Esophagus muscularis mucosa (tissue), 4 donors: ENCODE measurements around the gene RNH1. TPM values are rescaled to one million over a fixed set of nuclear protein-coding genes. Genes with fewer than 3 reads are reported as not detected.

Experiments
- DNase-seq: peaks from one replicate; pipeline ENCODE4 v3.0.0-alpha.2; 2017; ENCODE audit errors: extremely low spot score
- H3K27ac ChIP-seq, 4 donors: fragments of 200-600 bp; sonication (generic); replicated peaks in 1 of 4; 1 replicate in 3 of 4; 2 replicates in 1 of 4; pipeline ENCODE4 v1.5.1; 2016 to 2019; ENCODE audit warnings: mild to moderate bottlenecking in 1 of 4
- H3K27me3 ChIP-seq, 4 donors: fragments of 200-600 bp; sonication (generic); one replicate each; pipeline versions ENCODE4 v1.5.1 to v1.6.0; 2016 to 2019
- H3K36me3 ChIP-seq, 4 donors: fragments of 200-600 bp; sonication (generic); one replicate each; pipeline ENCODE4 v1.5.1; 2016 to 2019
- H3K4me1 ChIP-seq, 4 donors: fragments of 200-600 bp; sonication (generic); one replicate each; pipeline ENCODE4 v1.5.1; 2016 to 2019
- H3K4me3 ChIP-seq, 4 donors: fragments of 200-600 bp; sonication (generic); 1 replicate in 2 of 4; 2 replicates in 2 of 4; pipeline ENCODE4 v1.5.1; 2016 to 2019; ENCODE audit warnings: mild to moderate bottlenecking in 4 of 4, moderate library complexity in 1 of 4
- H3K9me3 ChIP-seq, 4 donors: fragments of 200-600 bp; sonication (generic); 1 replicate in 3 of 4; 2 replicates in 1 of 4; pipeline ENCODE4 v1.5.1; 2016 to 2019
- EP300 ChIP-seq: sonication (generic); formaldehyde crosslinking; IDR thresholded peaks from one replicate; pipeline ENCODE4 v1.6.1; 2017; ENCODE audit warnings: antibody characterized with exemption
- POLR2A ChIP-seq: fragments of 450-650 bp; IDR thresholded peaks from one replicate; pipeline ENCODE4 v1.6.1; 2017; ENCODE audit warnings: antibody characterized with exemption, moderate library complexity, mild to moderate bottlenecking, low read depth
- POLR2AphosphoS5 ChIP-seq, 2 donors: sonication (generic); formaldehyde crosslinking; IDR thresholded peaks; one replicate each; pipeline ENCODE4 v1.6.1; 2017; ENCODE audit warnings: antibody characterized with exemption in 2 of 2
- WGBS: methylation state at CpG from one replicate; pipeline ENCODE4 v1.1.5; 2018; 5-methylcytosine and 5-hydroxymethylcytosine counted together
- intact Hi-C: fragments of 100-400 bp; cut with DNase I; formaldehyde crosslinking; loops from one replicate; pipeline ENCODE4 v1.15.1; 2023
- total RNA-seq, 4 donors: library from RNA; depleted of rRNA; stranded (reverse); fragments of >200 nt; gene quantifications; one replicate each; pipeline versions ENCODE4 v1.1.0 to v1.2.1, GENCODE V29; 2016
- TF ChIP-seq, protein P1 (sequence below), 3 experiments: fragments of 200-600 bp in 2 of 3; fragments of 450-650 bp in 1 of 3; sonication (generic) in 2 of 3; IDR thresholded peaks; one replicate each; pipeline ENCODE4 v1.5.1; 2017 to 2019; ENCODE audit warnings: antibody characterized with exemption in 3 of 3, mild to moderate bottlenecking in 2 of 3, moderate library complexity in 1 of 3

RNH1 gene
- total RNA-seq, 4 donors from 2014 or later, result 280 to 367 (median 334) TPM

GRCh38 chr11:541433-541885, 34.4 kb upstream of the RNH1 start:
- no peak for DNase-seq
- intact Hi-C loops, result no loop called here
- WGBS, result 93% methylated on average over 11 of the region's 20 CpGs
- TF ChIP-seq EP300 (no peak), POLR2A (no peak), POLR2AphosphoS5 (IDR thresholded peaks at IDR 0.05) (no peak)
- TF ChIP-seq, protein P1, sequence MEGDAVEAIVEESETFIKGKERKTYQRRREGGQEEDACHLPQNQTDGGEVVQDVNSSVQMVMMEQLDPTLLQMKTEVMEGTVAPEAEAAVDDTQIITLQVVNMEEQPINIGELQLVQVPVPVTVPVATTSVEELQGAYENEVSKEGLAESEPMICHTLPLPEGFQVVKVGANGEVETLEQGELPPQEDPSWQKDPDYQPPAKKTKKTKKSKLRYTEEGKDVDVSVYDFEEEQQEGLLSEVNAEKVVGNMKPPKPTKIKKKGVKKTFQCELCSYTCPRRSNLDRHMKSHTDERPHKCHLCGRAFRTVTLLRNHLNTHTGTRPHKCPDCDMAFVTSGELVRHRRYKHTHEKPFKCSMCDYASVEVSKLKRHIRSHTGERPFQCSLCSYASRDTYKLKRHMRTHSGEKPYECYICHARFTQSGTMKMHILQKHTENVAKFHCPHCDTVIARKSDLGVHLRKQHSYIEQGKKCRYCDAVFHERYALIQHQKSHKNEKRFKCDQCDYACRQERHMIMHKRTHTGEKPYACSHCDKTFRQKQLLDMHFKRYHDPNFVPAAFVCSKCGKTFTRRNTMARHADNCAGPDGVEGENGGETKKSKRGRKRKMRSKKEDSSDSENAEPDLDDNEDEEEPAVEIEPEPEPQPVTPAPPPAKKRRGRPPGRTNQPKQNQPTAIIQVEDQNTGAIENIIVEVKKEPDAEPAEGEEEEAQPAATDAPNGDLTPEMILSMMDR (IDR thresholded peaks at IDR 0.05), result no peak
- Histone ChIP-seq H3K27me3 (peaks cover 0 to 50% (median 9%) of the 10 kb centered on the region in 4 donors), H3K36me3 (no peaks in the 10 kb centered on the region), H3K4me1 (peaks cover 9 to 16% (median 14%) of the 10 kb centered on the region in 4 donors), H3K4me3 (no peak overlapping the region), H3K27ac (no peak overlapping the region), H3K9me3 (no peaks in the 10 kb centered on the region)

GRCh38 chr11:540583-541432, 33.8 kb upstream of the RNH1 start:
- Histone ChIP-seq H3K36me3 (no peaks in the 10 kb centered on the region), H3K27me3 (peaks cover 0 to 50% (median 9%) of the 10 kb centered on the region in 4 donors), H3K4me3 (no peak overlapping the region), H3K4me1 (peaks cover 15 to 23% (median 20%) of the 10 kb centered on the region in 4 donors), H3K9me3 (no peaks in the 10 kb centered on the region), H3K27ac (no peak overlapping the region)
- no peak for DNase-seq
- WGBS, result 85% methylated on average over 9 of the region's 23 CpGs
- intact Hi-C loops, result no loop called here
- TF ChIP-seq POLR2A (no peak), POLR2AphosphoS5 (IDR thresholded peaks at IDR 0.05) (no peak), EP300 (no peak)
- TF ChIP-seq, protein P1 (IDR thresholded peaks at IDR 0.05), result no peak

- H3K27ac ChIP-seq, result no peak overlapping the region
- H3K4me1 ChIP-seq, result peaks cover 15 to 24% (median 21%) of the 10 kb centered on the region in 4 donors
- DNase-seq, result no peak
- H3K36me3 ChIP-seq, result no peaks in the 10 kb centered on the region
- TF ChIP-seq, protein P1 (IDR thresholded peaks at IDR 0.05), result no peak
- TF ChIP-seq EP300 (no peak), POLR2AphosphoS5 (IDR thresholded peaks at IDR 0.05) (no peak), POLR2A (no peak)
- H3K9me3 ChIP-seq, result no peaks in the 10 kb centered on the region
- intact Hi-C loops, result no loop called here
- H3K27me3 ChIP-seq, result peaks cover 0 to 45% (median 9%) of the 10 kb centered on the region in 4 donors
- WGBS, result 81% methylated on average over 2 of the region's 8 CpGs
- no peak overlapping the region for H3K4me3 ChIP-seq
Observed at GRCh38 chr11:539971-540481, 33.0 kb upstream of the RNH1 start.

DNA sequence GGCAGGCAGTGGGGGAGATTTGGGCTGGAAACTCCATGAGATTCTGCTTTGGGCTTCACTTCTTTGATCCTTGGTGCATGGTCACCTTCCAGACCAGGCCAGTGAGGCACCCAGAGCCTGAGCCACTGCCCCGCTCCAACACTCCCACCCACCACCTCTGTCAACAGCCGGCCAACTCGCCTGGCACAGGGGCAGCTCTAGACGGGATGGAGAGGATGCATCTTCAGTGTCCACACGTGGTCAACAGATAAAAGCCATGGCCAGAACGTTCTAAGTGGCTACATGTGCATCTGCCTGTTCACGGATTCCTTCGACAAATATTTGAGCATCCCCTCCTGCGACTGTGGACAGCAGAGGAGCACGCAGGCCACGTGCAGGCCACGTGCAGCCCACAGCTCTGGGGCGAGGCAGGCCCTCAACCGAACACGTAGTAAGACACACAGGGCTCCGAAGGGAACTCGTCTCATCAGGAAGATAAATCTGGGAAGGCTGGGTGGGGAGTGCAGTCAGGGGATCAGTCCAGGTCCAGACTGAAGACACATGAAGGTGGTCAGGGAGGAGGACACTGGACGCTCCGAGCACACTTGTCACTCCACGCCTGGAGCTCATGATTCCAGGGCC, 31.5 kb upstream of the RNH1 start:
- Histone ChIP-seq H3K9me3 (no peaks in the 10 kb centered on the region), H3K4me1 (peaks cover 25 to 38% (median 34%) of the 10 kb centered on the region in 4 donors), H3K27me3 (peaks cover 0 to 36% (median 9%) of the 10 kb centered on the region in 4 donors), H3K4me3 (no peak overlapping the region), H3K27ac (no peak overlapping the region), H3K36me3 (peaks cover under 1 to 5% (median 3%) of the 10 kb centered on the region in 4 donors)
- intact Hi-C loops, result no loop called here
- TF ChIP-seq POLR2A, result no peak
- no peak for TF ChIP-seq POLR2AphosphoS5 (IDR thresholded peaks at IDR 0.05)
- TF ChIP-seq, protein P1 (IDR thresholded peaks at IDR 0.05), result no peak
- no peak for TF ChIP-seq EP300
- DNase-seq, result no peak
- 85% methylated on average over 15 of the region's 20 CpGs for WGBS
